Lower leg skin (tissue), 4 donors: Measurements from ENCODE around the gene NRIP2. TPM values are rescaled to one million over a fixed set of nuclear protein-coding genes. Genes with fewer than 3 reads are reported as not detected.

Experiments
- DNase-seq, 2 donors: peaks; one replicate each; pipeline ENCODE4 v3.0.0-alpha.2; 2019; ENCODE audit warnings: low spot score in 2 of 2
- H3K4me3 ChIP-seq: fragments of 200-600 bp; sonication (generic); 2 replicates; pipeline ENCODE4 v1.5.1; 2017; ENCODE audit warnings: mild to moderate bottlenecking, low read depth; ENCODE audit not compliant: poor library complexity, severe bottlenecking
- CTCF ChIP-seq, 3 donors: fragments of 450-650 bp; IDR thresholded peaks; one replicate each; pipeline ENCODE4 v1.5.1; 2016; ENCODE audit warnings: antibody characterized with exemption in 3 of 3, mild to moderate bottlenecking in 3 of 3, moderate library complexity in 2 of 3
- POLR2A ChIP-seq, 2 donors: fragments of 450-650 bp; IDR thresholded peaks; one replicate each; pipeline ENCODE4 v1.6.1; 2016 to 2017; ENCODE audit warnings: antibody characterized with exemption in 2 of 2, mild to moderate bottlenecking in 1 of 2, moderate library complexity in 1 of 2
- WGBS, 2 donors: methylation state at CpG; one replicate each; pipeline ENCODE4 v1.1.5; 2018; 5-methylcytosine and 5-hydroxymethylcytosine counted together
- intact Hi-C: fragments of 100-400 bp; cut with DNase I; formaldehyde crosslinking; loops from one replicate; pipeline ENCODE4 v1.15.0; 2023; ENCODE audit warnings: low total_unique reads
- total RNA-seq, 4 donors: library from RNA; depleted of rRNA; stranded (reverse); fragments of >200 nt; gene quantifications; one replicate each; pipeline ENCODE4 v1.1.0, GENCODE V29; 2016

Gene NRIP2
- total RNA-seq, 4 donors from 2014 or later = 0.17 to 1.9 (median 0.79) TPM

GRCh38 chr12:2800046-2800570, 34.7 kb downstream of the NRIP2 start:
- WGBS, 2 donors = 71 to 78% methylated on average over 3 of the region's 3 CpGs
- H3K4me3 ChIP-seq = no peak overlapping the region
- intact Hi-C loops = no loop called here
- TF ChIP-seq POLR2A (IDR thresholded peaks at IDR 0.05) = no peak
- no peak for TF ChIP-seq CTCF (IDR thresholded peaks at IDR 0.05)
- DNase-seq = no peak

GRCh38 chr12:2797721-2798418, 37.0 kb downstream of the NRIP2 start:
- WGBS, 2 donors = 76 to 87% methylated on average over 5 to 7 of the region's 7 CpGs
- H3K4me3 ChIP-seq = no peak overlapping the region
- TF ChIP-seq CTCF (IDR thresholded peaks at IDR 0.05) (no peak), POLR2A (IDR thresholded peaks at IDR 0.05) (no peak)
- no peak for DNase-seq
- intact Hi-C loops = no loop called here

- 5% methylated on average over 10 to 14 of the region's 14 CpGs for WGBS, 2 donors
- no peak for TF ChIP-seq CTCF (IDR thresholded peaks at IDR 0.05)
- TF ChIP-seq POLR2A (IDR thresholded peaks at IDR 0.05) = no peak
- DNase-seq = no peak
- H3K4me3 ChIP-seq = peak overlapping the region; percentile 74
- intact Hi-C loops = no loop called here
Observed at GRCh38 chr12:2796187-2796666, 38.6 kb downstream of the NRIP2 start.

DNA sequence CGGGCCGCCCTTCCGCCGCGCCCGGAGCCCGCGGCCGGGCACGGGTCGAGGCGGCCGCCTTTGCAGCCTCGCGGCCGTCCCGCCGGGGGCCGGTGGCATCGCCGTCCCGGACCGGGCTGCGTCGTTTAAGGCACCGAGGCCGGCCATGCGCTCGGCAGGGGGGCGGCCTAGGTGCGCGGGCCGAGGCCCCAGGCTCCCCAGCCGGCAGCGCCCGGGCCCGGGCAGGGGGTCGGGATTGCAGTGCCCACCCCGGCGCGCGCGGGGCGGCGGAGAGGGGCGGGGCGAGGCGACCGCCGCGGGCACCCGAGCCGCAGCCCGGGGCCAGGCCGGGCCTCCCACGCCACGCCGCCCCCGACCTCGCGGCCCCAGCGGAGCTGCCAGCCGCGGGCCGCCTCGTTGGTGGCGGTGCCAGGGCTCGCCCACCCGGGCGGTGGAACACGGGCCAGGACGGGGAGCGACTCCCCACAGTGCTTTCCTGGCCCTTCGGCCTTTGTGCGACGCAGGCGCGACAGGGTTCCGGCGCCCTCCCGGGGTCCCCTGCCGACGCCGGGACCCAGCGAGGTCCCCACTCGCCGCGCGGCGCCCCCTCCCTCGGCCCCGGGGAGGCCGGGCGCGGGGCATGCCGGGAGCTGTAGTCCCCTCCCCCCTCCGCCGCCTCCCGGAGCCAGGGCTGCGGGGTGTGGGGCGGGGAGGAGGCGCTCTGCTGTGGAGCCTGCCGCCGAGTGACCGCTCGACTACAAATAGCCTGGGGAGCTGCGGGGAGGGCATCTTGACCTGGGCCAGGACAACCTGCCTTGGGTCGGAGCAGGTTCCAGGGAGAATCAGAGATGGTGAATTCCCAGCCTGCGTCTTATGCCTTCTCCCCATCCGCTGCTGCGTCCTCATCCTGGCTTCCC, 39.3 kb downstream of the NRIP2 start:
- peak; percentile 60 to 93 for DNase-seq

More for the DNA sequence above, 39.3 kb downstream of the NRIP2 start:
- peak overlapping the region; percentile 74 for H3K4me3 ChIP-seq
- peak in 1 of 2 donors; percentile 7 for TF ChIP-seq POLR2A (IDR thresholded peaks at IDR 0.05)
- TF ChIP-seq CTCF (IDR thresholded peaks at IDR 0.05) = no peak
- intact Hi-C loops = no loop called here
- WGBS, 2 donors = 0% methylated on average over 3 to 29 of the region's 111 CpGs
